GM12891 (cell line): ENCODE data around the gene EAF1.

ENCODE experiments used
- PAX5 ChIP-seq: IDR thresholded peaks from 2 replicates; pipeline ENCODE4 v1.6.1; 2011; ENCODE audit warnings: low read length, moderate library complexity, mild to moderate bottlenecking; ENCODE audit not compliant: insufficient read depth, severe bottlenecking
- POLR2A ChIP-seq: IDR thresholded peaks from 2 replicates; pipeline ENCODE4 v1.6.1; 2011; ENCODE audit warnings: low read depth, low read length, control low read depth
- POLR2AphosphoS5 ChIP-seq: IDR thresholded peaks from 2 replicates; pipeline ENCODE4 v1.6.1; 2011; ENCODE audit warnings: low read depth, low read length, control low read depth
- POU2F2 ChIP-seq: IDR thresholded peaks from 2 replicates; pipeline ENCODE4 v1.6.1; 2011; ENCODE audit warnings: low read depth, mild to moderate bottlenecking, control low read depth, low read length, moderate library complexity
- SPI1 ChIP-seq: IDR thresholded peaks from 2 replicates; pipeline ENCODE4 v1.6.1; 2011; ENCODE audit warnings: low read depth, low read length, control low read depth
- TAF1 ChIP-seq: IDR thresholded peaks from 2 replicates; pipeline ENCODE4 v1.6.1; 2011; ENCODE audit warnings: low read depth, low read length, control low read depth

DNA sequence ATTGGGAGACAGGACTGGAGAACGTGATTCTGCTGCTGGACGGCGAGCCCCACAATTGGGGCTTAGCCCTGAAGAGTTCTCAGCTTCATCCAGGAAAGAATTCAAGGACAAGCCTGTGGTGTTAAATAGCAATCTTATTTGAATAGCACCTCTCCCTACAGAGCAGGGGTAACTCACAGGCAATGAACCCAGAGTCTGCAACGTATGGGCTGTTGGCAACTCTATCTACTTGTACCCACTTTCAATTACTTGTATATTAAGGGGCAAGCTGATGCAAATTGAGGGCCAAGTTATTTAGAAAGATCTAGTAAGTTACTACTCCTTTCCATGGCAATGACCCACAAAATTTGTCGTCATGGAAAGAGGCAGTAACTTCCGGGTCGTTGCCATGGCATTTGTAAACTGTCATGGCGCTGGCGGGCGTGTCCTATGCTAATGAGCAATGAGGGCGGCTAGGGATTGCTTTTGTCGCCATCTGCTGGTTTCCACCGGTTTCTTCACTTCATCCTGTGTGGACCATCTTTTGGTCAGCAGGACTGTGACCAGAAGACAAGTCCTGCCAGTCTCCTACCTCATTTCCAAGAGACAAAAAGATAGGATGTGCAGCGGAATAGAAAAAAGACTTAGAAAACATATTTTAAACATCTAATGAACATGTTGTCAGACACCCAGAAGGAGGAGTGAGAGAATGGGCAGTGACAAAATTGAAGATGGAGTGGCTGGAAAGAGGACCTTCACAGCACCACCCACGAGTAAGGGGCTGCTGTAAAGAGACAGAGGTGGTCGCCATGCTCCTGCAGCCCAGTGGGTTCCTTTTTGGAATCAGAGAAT lies 49.2 kb upstream of the EAF1 start:
- no peak for TF ChIP-seq POLR2A
- TF ChIP-seq POLR2AphosphoS5, result no peak
- no peak for TF ChIP-seq TAF1
- TF ChIP-seq POU2F2, result peak; percentile 99
- no peak for TF ChIP-seq SPI1
- TF ChIP-seq PAX5, result peak; percentile 14
